Activated CD4-positive, alpha-beta T cell treated with anti-CD3 and anti-CD28 coated beads, Interleukin-2, amount 50 U/mL, for 1 hour (primary cell): ENCODE data around the gene CHCHD6.

Experiments used
- DNase-seq: peaks from one replicate; pipeline ENCODE4 v3.0.0-alpha.2; 2020

The CHCHD6 gene

DNA sequence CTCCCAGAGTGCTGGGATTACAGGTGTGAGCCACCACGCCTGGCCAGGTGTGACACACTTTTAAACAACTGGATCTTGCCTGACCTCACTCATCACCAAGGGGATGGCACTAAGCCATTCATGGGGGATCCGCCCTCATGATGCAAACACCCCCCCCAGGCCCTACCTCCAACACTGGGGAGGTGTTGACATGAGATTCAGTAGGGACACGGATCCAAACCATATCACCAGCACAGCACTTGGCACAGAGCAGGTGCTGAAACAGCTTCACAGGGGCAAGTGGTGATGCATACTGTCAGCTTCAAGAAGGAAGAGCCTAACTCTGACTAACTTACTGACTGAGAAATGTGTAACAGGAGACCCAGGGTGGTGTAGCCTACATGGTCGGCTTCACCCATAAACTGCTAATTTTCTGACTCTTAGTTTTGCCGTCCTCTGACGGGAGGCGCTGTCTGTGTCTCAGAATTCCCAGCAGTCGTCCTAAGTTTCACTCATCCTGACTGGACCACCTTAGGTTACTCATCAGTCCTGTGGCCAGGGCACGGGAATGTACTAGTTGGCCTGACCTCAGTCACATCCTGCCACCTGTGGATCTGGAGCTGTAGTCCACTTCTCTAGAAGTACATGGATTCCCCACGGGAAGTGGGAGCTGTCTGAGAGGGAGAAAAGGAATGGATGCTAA lies 197.0 kb downstream of the CHCHD6 start:
- DNase-seq: no peak

DNA sequence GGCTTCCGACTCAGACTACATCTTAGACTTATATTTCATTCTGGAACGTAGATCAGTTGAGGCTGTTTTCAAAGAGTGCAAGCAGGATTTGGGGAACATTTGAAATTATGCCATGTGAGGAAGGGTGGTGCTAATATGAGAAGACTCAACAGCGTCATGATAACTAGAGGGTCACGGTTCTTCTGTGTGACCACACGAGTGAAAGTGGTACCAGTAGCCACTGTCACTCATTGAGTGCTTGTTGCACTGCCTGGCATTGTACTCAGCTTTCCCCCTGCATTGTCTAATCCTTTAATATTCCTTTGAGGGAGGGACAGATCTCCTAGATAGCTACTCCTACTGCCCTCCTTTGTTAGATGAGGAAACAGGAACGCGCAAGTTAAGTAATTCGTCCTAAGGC lies 197.6 kb downstream of the CHCHD6 start:
- no peak for DNase-seq

DNA sequence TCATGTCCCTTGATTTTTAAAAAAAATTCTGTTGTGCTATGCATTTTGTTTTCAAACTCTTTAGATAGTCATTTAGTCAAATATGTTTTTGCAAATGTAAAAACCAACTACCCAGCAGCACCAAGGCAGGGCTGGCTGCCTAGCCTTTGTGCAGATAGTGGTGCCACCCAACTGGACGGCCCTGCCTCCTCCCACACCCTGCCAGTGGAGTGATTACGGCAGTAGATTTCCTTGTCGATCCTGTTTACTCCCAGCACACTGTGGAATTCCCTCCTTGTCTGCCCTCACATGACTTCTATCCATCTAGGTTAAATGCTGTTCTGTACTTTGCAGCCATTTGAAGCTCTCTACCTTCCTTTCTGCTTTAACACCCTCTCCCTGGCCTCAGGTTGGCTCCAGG lies 199.5 kb downstream of the CHCHD6 start:
- no peak for DNase-seq

DNA sequence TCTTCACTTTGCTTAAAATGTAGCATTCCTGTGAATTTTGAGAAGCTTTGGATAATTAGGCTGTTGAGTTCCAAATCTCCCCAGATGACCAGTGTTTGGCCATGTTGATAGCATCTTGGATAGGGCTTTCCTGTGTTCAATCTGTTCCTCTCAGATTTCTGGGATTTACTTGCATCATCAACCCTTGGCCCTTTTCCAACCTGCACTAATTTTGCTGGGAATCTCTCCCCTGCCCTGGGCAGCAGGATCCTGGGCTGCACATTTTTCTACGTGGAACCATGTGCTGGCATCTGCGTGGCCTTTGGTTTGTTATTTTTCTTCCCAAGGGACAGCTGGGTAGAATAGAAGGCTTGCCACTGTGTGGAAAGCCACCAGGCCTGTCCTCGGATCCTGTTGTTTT lies 203.5 kb downstream of the CHCHD6 start:
- DNase-seq: no peak

GRCh38 chr3:126908752-126909275 lies 204.8 kb downstream of the CHCHD6 start:
- no peak for DNase-seq

- DNase-seq: no peak
These were observed 206.2 kb downstream of the CHCHD6 start for GRCh38 chr3:126910231-126910630.

- peak; percentile 39 for DNase-seq
These were observed 207.4 kb downstream of the CHCHD6 start for GRCh38 chr3:126911162-126912026.

DNA sequence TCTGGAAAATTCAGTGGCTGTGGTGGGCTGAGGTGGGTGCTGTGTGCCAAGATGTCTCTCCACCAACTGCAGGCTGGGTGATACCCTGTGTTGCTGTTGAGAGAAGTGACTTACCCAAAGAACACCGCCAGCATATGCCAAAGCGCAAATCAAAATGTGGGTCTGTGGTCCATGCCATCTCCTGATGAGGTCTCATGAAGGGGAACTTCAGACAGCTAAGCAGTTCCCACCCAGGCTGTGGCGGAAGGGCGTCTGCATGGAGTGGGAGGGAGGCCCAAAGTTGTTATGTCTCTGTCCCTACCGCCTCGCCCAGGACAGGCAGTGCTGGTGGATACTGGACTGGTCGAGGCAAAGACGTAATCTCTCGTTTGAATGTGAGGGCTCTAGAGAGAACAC lies 208.0 kb downstream of the CHCHD6 start:
- DNase-seq: no peak

DNA sequence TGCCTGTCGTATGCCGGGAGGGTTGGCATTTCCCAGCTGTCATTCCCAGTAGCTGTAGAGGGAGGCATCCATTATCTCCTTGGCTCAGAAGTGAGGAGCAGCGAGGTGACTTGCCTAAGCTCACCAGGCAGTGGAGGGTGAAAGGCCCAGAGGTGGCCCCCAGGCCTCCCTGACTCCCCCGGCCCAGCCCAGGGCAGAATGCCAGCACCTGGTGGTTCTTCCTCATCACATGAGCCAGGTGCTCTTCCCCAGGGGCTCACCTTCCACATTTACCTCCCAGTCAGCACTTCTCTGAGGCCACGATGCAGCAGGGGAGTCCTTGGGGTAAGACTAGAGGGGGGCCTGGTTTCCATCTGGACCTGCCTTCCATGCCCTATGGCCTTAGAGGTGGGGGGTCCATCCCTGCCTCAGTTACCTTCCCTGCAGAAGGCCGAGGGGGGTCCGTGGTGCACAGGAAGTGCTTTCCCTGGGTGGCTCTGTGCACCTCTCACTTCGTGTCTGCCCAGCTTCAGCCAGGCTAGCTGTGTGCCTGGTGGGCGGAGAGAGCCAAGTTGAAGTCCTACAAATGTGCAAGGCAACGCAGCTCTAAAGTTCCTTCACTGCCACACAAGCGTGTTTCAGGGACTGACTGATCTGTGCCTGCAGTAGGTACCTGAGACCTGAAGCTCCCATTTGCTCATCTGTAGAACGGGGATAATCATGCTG lies 208.6 kb downstream of the CHCHD6 start:
- no peak for DNase-seq

GRCh38 chr3:126913524-126913923 lies 209.5 kb downstream of the CHCHD6 start:
- no peak for DNase-seq

- DNase-seq: no peak
These were observed 210.2 kb downstream of the CHCHD6 start for GRCh38 chr3:126914226-126914625.

- no peak for DNase-seq
These were observed 211.0 kb downstream of the CHCHD6 start for GRCh38 chr3:126915015-126915414.

DNA sequence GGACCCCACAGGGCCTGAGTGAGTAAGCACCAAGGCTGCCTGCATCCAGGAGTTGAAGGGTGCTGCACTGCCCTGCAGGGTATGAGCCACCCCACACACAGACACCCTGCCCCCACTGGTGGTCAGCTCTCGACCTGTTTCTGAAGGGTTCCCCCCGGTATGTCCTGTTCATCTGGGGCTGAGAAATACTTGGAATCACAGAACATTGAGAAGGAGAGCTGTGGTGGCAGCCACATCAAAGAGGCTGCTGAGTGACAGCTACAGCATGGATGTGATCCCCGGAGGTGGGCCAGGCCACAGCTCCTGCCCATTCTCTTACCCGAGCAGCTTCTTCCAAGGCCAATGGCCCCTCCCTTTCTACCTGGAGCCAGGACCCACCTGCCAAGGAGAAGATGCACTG lies 212.5 kb downstream of the CHCHD6 start:
- no peak for DNase-seq

DNA sequence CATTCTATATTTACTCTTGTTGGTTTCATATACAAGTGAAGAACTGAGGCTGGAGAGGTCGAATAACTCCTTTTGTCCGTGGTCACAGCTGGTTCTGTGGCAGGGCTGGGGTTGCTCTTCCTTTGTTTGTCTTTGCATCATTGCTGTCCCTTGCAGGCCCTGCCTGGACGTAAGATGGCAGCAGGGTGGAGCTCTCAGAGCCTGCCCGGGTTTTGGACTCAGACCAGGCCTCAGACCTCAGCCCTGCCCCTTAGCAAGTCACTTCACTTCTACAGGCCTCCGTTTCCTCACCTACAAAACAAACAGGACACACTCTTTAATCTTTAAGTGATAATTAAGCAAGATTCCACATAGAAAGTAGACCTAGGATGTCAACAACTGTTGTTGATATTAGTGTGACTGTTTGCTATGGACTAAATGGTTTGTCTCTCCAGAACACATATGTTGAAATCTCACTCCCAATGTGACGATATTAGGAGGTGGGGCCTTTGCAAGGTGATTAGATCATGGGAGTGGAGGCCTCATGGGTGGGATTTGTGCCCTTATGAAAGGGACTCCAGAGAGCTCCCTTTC lies 213.3 kb downstream of the CHCHD6 start:
- no peak for DNase-seq

DNA sequence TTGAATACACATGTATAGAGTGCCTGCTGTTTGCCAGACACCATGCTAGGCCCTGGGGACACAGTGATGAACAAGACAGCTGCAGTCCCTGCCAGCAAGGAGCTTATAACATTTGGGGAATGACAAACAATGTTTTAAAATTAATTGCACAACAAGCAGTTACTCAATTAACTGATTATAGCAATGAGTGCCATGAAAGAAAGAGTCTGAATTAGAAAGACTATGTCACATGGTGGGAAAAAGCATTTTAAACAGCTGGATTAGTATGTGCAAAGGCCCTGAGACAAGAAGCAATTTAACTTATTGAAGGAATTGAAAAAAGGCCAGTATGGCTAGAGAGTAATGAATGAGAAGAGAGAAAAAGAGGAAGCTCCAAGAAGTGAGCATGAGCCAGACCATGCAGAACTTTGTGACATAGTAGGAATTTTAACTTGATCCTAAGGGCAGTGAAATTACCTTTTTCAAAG lies 214.3 kb downstream of the CHCHD6 start:
- DNase-seq: no peak

GRCh38 chr3:126921085-126921824 lies 217.2 kb downstream of the CHCHD6 start:
- DNase-seq: no peak

DNA sequence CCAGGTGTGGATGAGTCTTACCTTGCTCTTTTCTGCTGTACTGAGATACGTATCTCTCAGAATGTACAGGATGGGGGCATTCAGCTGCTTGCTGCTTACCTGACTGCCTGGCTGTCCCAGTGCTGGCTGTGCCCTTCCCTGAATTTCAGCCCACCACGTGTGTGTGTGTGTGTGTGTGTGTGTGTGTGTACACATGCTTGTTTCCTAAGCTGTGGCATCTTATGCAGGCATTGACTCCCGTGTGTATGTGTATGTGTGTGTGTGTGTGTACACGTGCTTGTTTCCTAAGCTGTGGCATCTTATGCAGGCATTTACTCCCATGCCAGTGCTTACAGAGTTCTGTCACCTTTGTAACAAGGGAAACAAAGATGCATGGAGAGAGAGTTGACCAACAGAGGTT lies 218.4 kb downstream of the CHCHD6 start:
- DNase-seq: no peak

GRCh38 chr3:126923423-126923822 lies 219.4 kb downstream of the CHCHD6 start:
- no peak for DNase-seq

DNA sequence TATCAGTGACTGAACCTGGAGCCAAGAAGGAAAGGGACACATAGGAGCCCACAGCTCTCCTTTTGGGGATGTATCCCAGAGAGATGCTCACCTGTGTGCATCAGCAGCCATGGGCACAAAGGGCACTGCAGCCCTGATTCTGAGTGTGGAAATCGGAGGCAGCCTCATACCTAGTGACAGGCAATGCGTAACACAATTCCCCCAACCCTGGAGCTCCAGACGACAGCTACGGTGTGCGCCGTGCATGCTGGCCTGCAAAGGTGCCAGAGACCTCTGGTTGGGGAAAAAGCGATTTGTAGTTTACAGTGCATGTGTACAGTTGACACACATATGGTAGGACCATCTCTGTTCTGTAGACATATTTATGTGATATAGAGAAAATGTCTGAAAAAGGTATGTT lies 219.9 kb downstream of the CHCHD6 start:
- no peak for DNase-seq

- no peak for DNase-seq
These were observed 220.4 kb downstream of the CHCHD6 start for GRCh38 chr3:126924458-126924857.

DNA sequence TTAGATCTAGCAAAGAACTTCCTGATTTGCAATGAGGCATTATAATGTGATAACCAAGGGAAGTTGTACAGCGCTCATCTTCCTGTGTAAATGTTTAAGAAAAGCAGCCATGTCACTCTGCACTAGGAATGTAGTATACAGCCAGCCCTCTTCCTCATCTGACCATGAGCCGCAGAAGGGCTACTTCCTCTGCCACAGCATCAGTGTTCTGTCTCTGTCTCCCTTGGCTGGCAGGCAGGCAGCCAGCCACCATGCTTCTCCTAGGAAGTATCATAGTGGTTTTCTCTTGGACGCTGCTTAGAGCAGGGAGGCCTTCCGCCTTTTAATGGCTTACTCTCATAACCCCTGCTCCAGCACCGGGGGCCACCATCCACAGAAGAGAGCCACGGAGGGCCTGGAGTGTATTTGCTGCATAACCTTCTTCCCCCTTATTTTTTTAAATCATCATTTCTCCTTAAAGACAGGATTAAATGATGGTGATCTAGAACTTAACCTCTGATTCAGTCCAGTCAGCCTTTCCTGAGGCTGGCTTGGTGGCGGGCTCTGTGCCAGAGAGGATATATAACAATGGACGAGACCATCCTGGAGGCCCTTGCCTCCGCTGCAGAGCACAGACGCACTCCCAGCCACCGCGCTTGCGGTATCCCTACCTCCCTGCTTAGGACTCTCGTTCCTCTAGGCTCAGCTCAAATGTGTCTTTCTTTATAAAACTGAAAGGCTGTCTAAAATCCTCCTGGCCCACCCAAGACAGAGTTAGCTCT lies 221.6 kb downstream of the CHCHD6 start:
- no peak for DNase-seq
